Thyroid gland (tissue), 4 donors: ENCODE data around the gene CBLN1. TPM values are rescaled to one million over a fixed set of nuclear protein-coding genes. Genes with fewer than 3 reads are reported as not detected.
"Not testable (repeated sequence)": the region's sequence is repeated elsewhere in the genome, so short reads cannot be mapped to it uniquely, and the experiment has no call there.

Experiments used
- DNase-seq, 2 donors: peaks; one replicate each; pipeline ENCODE4 v3.0.0-alpha.2; 2019
- H3K27ac ChIP-seq, 3 donors: fragments of 200-600 bp; sonication (generic); 1 replicate in 2 of 3; 2 replicates in 1 of 3; pipeline ENCODE4 v1.5.1; 2016 to 2019; ENCODE audit warnings: mild to moderate bottlenecking in 1 of 3, moderate library complexity in 1 of 3
- H3K27me3 ChIP-seq: fragments of 200-600 bp; sonication (generic); one replicate; pipeline ENCODE4 v1.5.1; 2019
- H3K36me3 ChIP-seq, 2 donors: fragments of 200-600 bp; sonication (generic); one replicate each; pipeline ENCODE4 v1.5.1; 2016 to 2019
- H3K4me1 ChIP-seq, 2 donors: fragments of 200-600 bp; sonication (generic); one replicate each; pipeline ENCODE4 v1.5.1; 2017 to 2019
- H3K4me3 ChIP-seq, 3 donors: fragments of 200-600 bp; sonication (generic); replicated peaks in 1 of 3; 1 replicate in 2 of 3; 2 replicates in 1 of 3; pipeline ENCODE4 v1.5.1; 2016; ENCODE audit warnings: mild to moderate bottlenecking in 1 of 3
- H3K9me3 ChIP-seq: fragments of 200-600 bp; sonication (generic); one replicate; pipeline ENCODE4 v1.5.1; 2017
- POLR2A ChIP-seq, 2 donors: fragments of 450-650 bp; IDR thresholded peaks; one replicate each; pipeline ENCODE4 v1.6.1; 2017; ENCODE audit warnings: antibody characterized with exemption in 2 of 2, mild to moderate bottlenecking in 2 of 2, moderate library complexity in 1 of 2
- WGBS, 2 donors: methylation state at CpG; one replicate each; pipeline ENCODE4 v1.1.5; 2017; 5-methylcytosine and 5-hydroxymethylcytosine counted together
- intact Hi-C: fragments of 100-400 bp; cut with DNase I; formaldehyde crosslinking; loops from one replicate; pipeline ENCODE4 v1.15.1; 2023
- total RNA-seq, 4 donors: library from RNA; depleted of rRNA; stranded (reverse); fragments of >200 nt; gene quantifications; one replicate each; pipeline ENCODE4 v1.2.3, GENCODE V29; 2016
- TF ChIP-seq, protein P1 (sequence below), 6 experiments: fragments of 200-600 bp in 3 of 6; fragments of 450-650 bp in 3 of 6; sonication (generic) in 3 of 6; IDR thresholded peaks; one replicate each; pipeline ENCODE4 v1.5.1; 2016 to 2019; ENCODE audit warnings: antibody characterized with exemption in 6 of 6, mild to moderate bottlenecking in 2 of 6, inconsistent platforms in 1 of 6, moderate library complexity in 1 of 6

Gene CBLN1
- total RNA-seq, 4 donors from 2014 or later, result 1.0 TPM; not detected in 3

DNA sequence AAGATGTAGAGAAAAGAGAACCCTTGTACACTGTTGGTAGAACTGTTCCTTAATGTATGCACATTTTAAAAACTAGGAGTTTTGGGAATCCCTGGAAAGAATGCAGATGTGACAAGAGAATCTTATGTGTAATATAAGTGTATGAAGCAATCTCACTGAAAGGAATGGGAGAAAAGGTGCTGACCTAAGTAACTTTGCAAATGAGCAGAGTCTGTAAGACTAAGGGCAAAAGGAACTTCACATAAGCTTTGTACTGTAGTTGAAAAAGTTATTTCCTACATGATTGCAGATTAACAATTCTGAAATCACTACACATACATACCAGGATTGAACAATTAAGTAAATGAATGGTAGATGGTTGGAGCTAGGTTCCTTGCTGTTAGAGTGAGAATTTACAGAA is 22.3 kb downstream of the CBLN1 start:
- Histone ChIP-seq H3K36me3 (no peaks in the 10 kb centered on the region), H3K4me1 (no peaks in the 10 kb centered on the region), H3K4me3 (no peak overlapping the region), H3K9me3 (no peaks in the 10 kb centered on the region), H3K27me3 (peaks cover 6% of the 10 kb centered on the region), H3K27ac (no peak overlapping the region)
- intact Hi-C loops, result no loop called here
- DNase-seq, result no peak
- TF ChIP-seq, protein P1, sequence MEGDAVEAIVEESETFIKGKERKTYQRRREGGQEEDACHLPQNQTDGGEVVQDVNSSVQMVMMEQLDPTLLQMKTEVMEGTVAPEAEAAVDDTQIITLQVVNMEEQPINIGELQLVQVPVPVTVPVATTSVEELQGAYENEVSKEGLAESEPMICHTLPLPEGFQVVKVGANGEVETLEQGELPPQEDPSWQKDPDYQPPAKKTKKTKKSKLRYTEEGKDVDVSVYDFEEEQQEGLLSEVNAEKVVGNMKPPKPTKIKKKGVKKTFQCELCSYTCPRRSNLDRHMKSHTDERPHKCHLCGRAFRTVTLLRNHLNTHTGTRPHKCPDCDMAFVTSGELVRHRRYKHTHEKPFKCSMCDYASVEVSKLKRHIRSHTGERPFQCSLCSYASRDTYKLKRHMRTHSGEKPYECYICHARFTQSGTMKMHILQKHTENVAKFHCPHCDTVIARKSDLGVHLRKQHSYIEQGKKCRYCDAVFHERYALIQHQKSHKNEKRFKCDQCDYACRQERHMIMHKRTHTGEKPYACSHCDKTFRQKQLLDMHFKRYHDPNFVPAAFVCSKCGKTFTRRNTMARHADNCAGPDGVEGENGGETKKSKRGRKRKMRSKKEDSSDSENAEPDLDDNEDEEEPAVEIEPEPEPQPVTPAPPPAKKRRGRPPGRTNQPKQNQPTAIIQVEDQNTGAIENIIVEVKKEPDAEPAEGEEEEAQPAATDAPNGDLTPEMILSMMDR (IDR thresholded peaks at IDR 0.05), result no peak
- TF ChIP-seq POLR2A (IDR thresholded peaks at IDR 0.05), result no peak

DNA sequence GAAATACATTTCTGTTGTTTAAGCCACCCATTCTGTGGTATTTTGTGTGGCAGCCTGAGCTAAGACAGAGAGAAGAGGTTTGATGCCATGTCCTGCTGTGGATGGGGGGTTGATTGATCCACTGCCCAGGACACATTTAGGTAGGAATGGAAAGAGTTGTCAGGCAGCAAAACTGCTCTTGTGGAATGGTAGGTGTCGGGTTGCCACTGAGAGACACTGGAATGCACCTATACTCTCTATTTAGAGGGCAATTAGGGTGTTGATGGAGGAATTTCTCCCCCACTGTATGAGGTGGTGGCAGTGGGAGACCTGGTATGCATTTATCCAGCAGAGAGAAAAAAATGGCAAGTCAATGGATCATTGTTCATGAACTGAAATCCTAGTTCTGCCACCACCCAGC is 30.9 kb downstream of the CBLN1 start:
- no peaks in the 10 kb centered on the region for H3K9me3 ChIP-seq
- H3K27ac ChIP-seq, result no peak overlapping the region
- no peak for DNase-seq
- intact Hi-C loops, result no loop called here
- no peaks in the 10 kb centered on the region for H3K27me3 ChIP-seq
- H3K4me1 ChIP-seq, result no peaks in the 10 kb centered on the region
- no peaks in the 10 kb centered on the region for H3K36me3 ChIP-seq
- WGBS, 2 donors, result 38 to 50% methylated on average over 1 of the region's 1 CpG
- no peak for TF ChIP-seq POLR2A (IDR thresholded peaks at IDR 0.05)
- TF ChIP-seq, protein P1 (IDR thresholded peaks at IDR 0.05), result no peak
- H3K4me3 ChIP-seq, result no peak overlapping the region

DNA sequence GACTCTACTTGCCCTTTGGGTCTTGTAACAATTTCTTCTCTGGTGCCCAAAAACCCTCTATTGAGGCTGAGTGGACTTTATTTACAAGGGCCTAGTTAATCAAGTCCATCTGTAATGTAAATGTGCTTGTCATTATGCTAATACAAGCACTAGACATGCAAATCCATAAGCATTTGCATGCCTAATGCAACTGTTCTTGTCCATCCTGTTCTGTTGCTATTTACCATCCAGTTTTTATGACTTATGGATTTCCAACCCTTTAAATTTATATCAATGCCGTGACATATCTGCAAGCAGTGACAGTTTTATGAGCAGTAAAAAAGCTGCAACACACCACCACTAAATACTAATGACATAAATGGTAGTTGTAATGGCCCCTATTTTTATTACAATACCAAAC is 33.4 kb downstream of the CBLN1 start:
- Histone ChIP-seq H3K4me1 (no peaks in the 10 kb centered on the region), H3K27me3 (no peaks in the 10 kb centered on the region), H3K4me3 (no peak overlapping the region), H3K36me3 (no peaks in the 10 kb centered on the region), H3K27ac (no peak overlapping the region), H3K9me3 (no peaks in the 10 kb centered on the region)
- TF ChIP-seq, protein P1 (IDR thresholded peaks at IDR 0.05), result no peak
- no peak for TF ChIP-seq POLR2A (IDR thresholded peaks at IDR 0.05)
- 89 to 93% methylated on average over 1 of the region's 1 CpG for WGBS, 2 donors
- intact Hi-C loops, result no loop called here
- no peak for DNase-seq

DNA sequence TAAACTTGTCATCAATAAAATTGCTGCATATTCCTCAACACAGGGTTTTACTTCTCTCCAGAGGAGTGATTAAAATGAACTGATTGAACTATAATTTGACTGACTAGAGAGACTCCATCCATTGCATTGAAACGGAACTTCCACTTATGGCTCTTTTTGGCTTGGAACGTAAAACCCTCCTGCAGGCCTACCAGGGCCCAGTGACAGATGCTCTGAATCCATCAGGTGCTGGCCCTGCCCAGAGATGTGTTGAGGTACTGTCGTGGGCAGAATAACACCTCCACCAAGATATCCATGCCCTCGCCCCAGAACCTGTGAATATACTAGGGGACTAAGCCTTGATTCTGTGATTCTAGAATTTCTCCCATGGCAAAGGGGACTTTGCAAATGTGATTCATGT is 45.4 kb downstream of the CBLN1 start:
- no peaks in the 10 kb centered on the region for H3K27me3 ChIP-seq
- intact Hi-C loops, result loop anchor here (10.0 kb wide), 1 partner anchor 59 kb away; no protein-coding TSS in a partner anchor
- H3K9me3 ChIP-seq, result no peaks in the 10 kb centered on the region
- 67 to 75% methylated on average over 4 of the region's 4 CpGs for WGBS, 2 donors
- no peak for TF ChIP-seq POLR2A (IDR thresholded peaks at IDR 0.05)
- H3K36me3 ChIP-seq, result no peaks in the 10 kb centered on the region
- no peak overlapping the region for H3K4me3 ChIP-seq
- H3K27ac ChIP-seq, result no peak overlapping the region
- H3K4me1 ChIP-seq, result no peaks in the 10 kb centered on the region
- no peak for DNase-seq

DNA sequence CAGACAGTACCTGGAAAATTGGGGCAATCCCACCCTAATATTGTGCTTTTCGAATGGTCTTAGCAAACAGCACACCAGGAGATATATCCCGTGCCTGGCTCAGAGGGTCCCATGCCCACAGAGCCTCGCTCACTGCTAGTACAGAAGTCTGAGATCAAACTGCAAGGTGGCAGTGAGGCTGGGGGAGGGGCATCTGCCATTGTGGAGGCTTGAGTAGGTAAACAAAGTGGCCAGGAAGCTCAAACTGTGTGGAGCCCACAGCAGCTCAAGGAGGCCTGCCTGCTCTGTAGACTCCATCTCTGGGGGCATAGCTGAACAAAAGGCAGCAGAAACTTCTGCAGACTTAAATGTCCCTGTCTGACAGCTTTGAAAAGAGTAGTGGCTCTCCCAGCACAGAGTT is 53.3 kb downstream of the CBLN1 start:
- H3K27me3 ChIP-seq, intact Hi-C loops, H3K4me1 ChIP-seq, H3K4me3 ChIP-seq, H3K9me3 ChIP-seq, DNase-seq, H3K27ac ChIP-seq, H3K36me3 ChIP-seq: not testable (repeated sequence)
- WGBS, 2 donors, result 76 to 81% methylated on average over 3 of the region's 3 CpGs

Other genes starting within 250 kb of the CBLN1 start
- gene C16orf78, start 92.0 kb upstream of the CBLN1 start, total RNA-seq, result not detected